ENCODE results near the gene CEMP1.

DNA sequence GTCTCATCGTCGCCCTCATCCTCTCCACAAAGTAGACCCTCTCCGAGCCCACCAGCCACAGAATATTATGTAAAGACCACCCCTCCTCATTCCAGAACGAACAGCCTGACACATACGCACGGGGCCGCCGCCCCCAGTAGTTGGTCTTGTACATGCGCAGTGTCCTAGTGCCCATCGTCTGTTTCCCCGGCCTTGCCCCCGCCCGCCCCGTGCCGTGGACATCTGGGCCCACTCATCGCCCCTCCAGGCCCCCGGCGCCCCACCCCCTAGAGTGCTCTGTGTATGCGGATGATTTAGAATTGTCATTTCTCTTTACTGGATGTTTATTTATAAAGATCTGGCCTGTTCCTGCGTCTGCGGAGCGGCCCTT is 11.5 kb downstream of the CEMP1 start:
- TF ChIP-seq, protein P1, sequence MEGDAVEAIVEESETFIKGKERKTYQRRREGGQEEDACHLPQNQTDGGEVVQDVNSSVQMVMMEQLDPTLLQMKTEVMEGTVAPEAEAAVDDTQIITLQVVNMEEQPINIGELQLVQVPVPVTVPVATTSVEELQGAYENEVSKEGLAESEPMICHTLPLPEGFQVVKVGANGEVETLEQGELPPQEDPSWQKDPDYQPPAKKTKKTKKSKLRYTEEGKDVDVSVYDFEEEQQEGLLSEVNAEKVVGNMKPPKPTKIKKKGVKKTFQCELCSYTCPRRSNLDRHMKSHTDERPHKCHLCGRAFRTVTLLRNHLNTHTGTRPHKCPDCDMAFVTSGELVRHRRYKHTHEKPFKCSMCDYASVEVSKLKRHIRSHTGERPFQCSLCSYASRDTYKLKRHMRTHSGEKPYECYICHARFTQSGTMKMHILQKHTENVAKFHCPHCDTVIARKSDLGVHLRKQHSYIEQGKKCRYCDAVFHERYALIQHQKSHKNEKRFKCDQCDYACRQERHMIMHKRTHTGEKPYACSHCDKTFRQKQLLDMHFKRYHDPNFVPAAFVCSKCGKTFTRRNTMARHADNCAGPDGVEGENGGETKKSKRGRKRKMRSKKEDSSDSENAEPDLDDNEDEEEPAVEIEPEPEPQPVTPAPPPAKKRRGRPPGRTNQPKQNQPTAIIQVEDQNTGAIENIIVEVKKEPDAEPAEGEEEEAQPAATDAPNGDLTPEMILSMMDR (IDR thresholded peaks at IDR 0.05; ENCODE audit: low read depth, low read length): no peak
- no peak for TF ChIP-seq EZH2phosphoT487 (IDR thresholded peaks at IDR 0.05; ENCODE audit: low read depth)
